Measurements from ENCODE around the gene ATG4D. TPM values are rescaled to one million over a fixed set of nuclear protein-coding genes. Genes with fewer than 3 reads are reported as not detected.
A peak's percentile ranks its signal among the peaks of the same experiment; 100 is the strongest.

Gene ATG4D
- total RNA-seq, result 10 to 100 TPM; 21.0 to 67.4 TPM

DNA sequence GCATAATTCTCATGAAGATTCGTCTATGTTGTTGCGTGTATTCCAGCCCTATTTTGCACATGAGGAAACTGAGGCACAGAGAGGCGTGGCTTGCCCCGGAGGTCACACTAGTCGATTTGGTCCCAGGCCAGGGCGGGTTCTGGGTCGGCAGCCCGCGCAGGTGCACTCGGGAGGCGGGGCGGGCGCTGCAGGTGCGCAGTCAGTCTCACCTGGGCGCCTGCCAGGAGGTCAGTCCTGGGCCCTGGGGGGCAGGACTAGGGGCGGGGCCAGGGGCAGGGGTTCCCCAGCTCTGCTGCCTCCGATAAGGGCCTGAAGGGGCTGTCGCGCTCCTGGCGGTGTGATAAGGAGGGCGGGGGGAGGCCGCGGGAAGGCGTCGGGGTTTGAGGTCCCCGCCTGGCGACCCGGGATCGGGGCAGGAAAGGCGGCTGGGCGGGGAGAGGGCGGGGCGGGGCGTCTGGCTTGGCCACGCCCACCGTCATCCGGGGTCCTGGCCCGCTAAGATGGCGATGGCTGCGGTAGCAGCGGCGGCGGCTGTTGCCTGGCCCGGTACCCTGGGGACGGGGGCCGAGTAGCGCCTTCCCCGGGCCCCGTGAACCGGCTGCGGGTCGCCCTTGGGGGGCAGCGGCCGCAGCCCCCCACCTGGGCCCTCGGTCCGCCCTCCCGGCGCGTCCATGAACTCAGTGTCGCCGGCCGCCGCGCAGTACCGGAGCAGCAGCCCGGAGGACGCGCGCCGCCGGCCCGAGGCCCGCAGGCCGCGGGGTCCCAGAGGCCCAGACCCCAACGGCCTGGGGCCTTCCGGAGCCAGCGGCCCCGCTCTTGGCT is at the start of gene ATG4D:
Gene ATG4D, plus strand, starts transcription at position 485 of the 822 bp plus-strand sequence. Its CDS starts 187 bp downstream, at position 672.
- Mint-ChIP-seq H3K36me3 (peaks cover 0 to 8% of the 10 kb centered on the region in 2 donors), H3K9me3 (no peaks in the 10 kb centered on the region), H3K27ac (peak within 1 kb of the TSS; percentile 92 to 98)
- DNase-seq (ENCODE audit: low spot score in 2 of 2), result peak; percentile 80 to 81
- ATAC-seq, result peak; percentile 86 to 90

GRCh38 chr19:10497371-10497770 is 46.3 kb upstream of the ATG4D start:
- Mint-ChIP-seq H3K27ac (no peak overlapping the region), H3K36me3 (peaks cover 23 to 24% of the 10 kb centered on the region in 2 donors), H3K9me3 (no peaks in the 10 kb centered on the region)
- ATAC-seq (no peak), DNase-seq (ENCODE audit: low spot score in 2 of 2) (no peak)

DNA sequence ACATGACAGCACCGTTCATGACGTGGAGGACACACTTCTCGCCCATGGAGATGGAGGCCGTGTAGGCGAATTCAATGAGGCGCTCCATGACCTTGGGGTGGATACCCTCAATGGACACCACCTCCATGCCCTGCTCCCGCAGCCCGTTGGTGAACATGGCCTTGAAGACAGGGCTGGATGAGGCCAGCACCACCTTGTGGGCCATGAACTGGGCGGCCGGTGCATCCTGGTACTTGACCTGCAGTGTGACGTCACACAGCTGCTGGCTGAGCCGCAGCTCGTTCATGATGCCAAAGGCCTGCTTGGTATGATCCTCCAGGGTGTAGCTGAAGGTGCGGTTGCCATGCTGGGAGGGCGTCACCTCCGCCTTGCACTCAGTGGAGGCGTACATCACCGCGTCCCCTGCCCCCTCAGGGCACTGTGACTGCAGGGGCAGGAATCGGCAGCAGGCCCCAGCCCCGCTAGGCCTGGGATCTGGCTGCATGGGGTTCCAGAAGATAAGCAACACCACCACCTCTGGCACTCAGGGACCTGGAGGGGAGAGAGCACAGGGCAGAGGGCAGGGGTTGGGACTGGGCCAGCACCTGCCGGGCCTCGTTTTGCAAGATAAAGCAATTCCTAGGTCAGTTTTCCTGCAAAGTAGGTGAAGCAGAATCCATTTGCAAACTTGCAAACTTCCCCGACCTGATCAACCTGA is 44.0 kb upstream of the ATG4D start:
- Mint-ChIP-seq H3K9me3 (no peaks in the 10 kb centered on the region), H3K36me3 (peaks cover 19 to 23% of the 10 kb centered on the region in 2 donors), H3K27ac (peak overlapping the region in 1 of 2 donors; percentile 97)
- no peak for DNase-seq (ENCODE audit: low spot score in 2 of 2)
- ATAC-seq, result no peak

GRCh38 chr19:10500247-10500592 is 43.5 kb upstream of the ATG4D start:
- ATAC-seq (no peak), DNase-seq (ENCODE audit: low spot score in 2 of 2) (no peak)
- peaks cover 19 to 23% of the 10 kb centered on the region in 2 donors for H3K36me3 Mint-ChIP-seq
- H3K27ac Mint-ChIP-seq, result peak overlapping the region; percentile 56 to 97
- no peaks in the 10 kb centered on the region for H3K9me3 Mint-ChIP-seq

- ATAC-seq (peak; percentile 23 to 49), DNase-seq (ENCODE audit: low spot score in 2 of 2) (peak; percentile 43 to 77)
- Mint-ChIP-seq H3K27ac (peak overlapping the region; percentile 93 to 97), H3K9me3 (no peaks in the 10 kb centered on the region), H3K36me3 (peaks cover 19 to 23% of the 10 kb centered on the region in 2 donors)
Observed at GRCh38 chr19:10501971-10502523, 41.7 kb upstream of the ATG4D start.

GRCh38 chr19:10502524-10503001 is 41.1 kb upstream of the ATG4D start:
- peaks cover 19 to 23% of the 10 kb centered on the region in 2 donors for H3K36me3 Mint-ChIP-seq
- peak; percentile 91 to 92 for ATAC-seq
- H3K27ac Mint-ChIP-seq, result peak overlapping the region; percentile 36 to 97
- peak; percentile 91 to 95 for DNase-seq (ENCODE audit: low spot score in 2 of 2)
- H3K9me3 Mint-ChIP-seq, result no peaks in the 10 kb centered on the region

- H3K9me3 Mint-ChIP-seq, result no peaks in the 10 kb centered on the region
- peaks cover 19 to 23% of the 10 kb centered on the region in 2 donors for H3K36me3 Mint-ChIP-seq
- no peak for ATAC-seq
- peak in 1 of 2 donors; percentile 55 for DNase-seq (ENCODE audit: low spot score in 2 of 2)
- peak within 1 kb of the TSS; percentile 96 to 97 for H3K27ac Mint-ChIP-seq
Observed at GRCh38 chr19:10503002-10503789, 40.5 kb upstream of the ATG4D start, which contains the start of gene KEAP1. TSS of gene KEAP1 (minus strand) at chr19:10503356. CDS start at chr19:10500033, 3,323 bp downstream.

DNA sequence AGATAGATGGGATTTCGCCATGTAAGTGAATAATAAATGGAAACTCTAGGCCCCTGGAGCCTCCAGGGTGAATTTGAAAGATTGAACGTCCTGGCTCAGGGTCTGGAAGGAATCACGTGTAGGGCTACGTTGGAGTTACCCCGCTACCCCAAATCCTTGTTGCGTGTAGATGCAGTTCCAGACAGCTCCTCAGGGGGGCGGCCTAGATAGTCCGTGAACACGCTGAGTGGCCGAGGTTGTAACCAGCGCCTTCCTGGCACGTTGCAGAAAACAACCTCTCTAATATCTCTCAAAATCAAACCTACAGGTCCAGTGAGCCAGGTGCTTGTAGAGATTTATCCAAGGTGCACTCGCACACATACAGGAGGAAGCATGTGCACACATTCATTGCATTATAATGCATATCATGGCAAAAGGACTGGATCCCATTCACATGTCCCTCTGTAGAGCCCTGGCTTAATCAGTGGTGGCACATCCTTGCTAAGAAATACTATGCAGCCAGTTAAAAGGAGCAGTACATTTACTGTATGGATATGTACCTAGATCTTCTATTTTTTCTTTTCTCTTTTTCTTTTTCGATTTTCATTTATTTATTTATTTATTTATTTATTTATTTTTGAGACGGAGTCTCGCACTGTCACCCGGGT is 38.0 kb upstream of the ATG4D start:
- H3K9me3 Mint-ChIP-seq, result no peaks in the 10 kb centered on the region
- H3K36me3 Mint-ChIP-seq, result peaks cover 11 to 12% of the 10 kb centered on the region in 2 donors
- DNase-seq (ENCODE audit: low spot score in 2 of 2) (peak; percentile 74 to 90), ATAC-seq (peak; percentile 10 to 33)
- no peak overlapping the region for H3K27ac Mint-ChIP-seq

GRCh38 chr19:10508036-10508435 is 35.7 kb upstream of the ATG4D start:
- DNase-seq (ENCODE audit: low spot score in 2 of 2) (no peak), ATAC-seq (no peak)
- Mint-ChIP-seq H3K36me3 (no peaks in the 10 kb centered on the region), H3K9me3 (no peaks in the 10 kb centered on the region), H3K27ac (no peak overlapping the region)

GRCh38 chr19:10508707-10509106 is 35.0 kb upstream of the ATG4D start:
- ATAC-seq (peak; percentile 80 to 93), DNase-seq (ENCODE audit: low spot score in 2 of 2) (peak; percentile 39 to 80)
- H3K9me3 Mint-ChIP-seq, result no peaks in the 10 kb centered on the region
- H3K27ac Mint-ChIP-seq, result peak overlapping the region; percentile 89 to 94
- peaks cover 0 to 7% of the 10 kb centered on the region in 2 donors for H3K36me3 Mint-ChIP-seq

DNA sequence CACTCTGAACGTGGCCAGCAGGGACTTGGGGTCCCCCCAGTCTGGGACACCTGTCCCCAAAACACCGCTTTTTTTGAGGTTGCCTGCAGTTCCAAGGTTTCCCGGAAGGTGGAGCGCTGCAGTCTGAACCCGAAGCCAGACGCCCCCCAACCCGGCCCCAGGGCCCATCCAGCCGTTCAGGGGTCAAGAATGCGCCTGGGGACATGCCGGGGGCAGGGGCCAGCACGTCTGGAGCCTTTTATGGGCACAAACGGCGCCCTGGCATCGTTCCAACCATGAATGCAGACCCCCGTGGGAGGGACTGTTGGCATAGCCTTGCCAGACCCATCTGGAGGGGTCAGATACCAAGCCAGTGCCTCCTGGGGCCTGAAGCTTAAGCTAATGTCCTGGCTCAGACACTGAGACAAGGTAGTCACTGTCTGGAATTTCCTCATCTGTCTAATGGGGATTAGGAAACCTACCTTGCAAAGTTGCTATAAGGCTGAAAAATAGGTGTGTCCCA is 33.4 kb upstream of the ATG4D start:
- ATAC-seq, result no peak
- H3K9me3 Mint-ChIP-seq, result no peaks in the 10 kb centered on the region
- peaks cover 0 to 7% of the 10 kb centered on the region in 2 donors for H3K36me3 Mint-ChIP-seq
- DNase-seq (ENCODE audit: low spot score in 2 of 2), result peak; percentile 69 to 81
- H3K27ac Mint-ChIP-seq, result no peak overlapping the region

GRCh38 chr19:10513223-10513622 is 30.5 kb upstream of the ATG4D start:
- no peaks in the 10 kb centered on the region for H3K9me3 Mint-ChIP-seq
- H3K27ac Mint-ChIP-seq, result no peak overlapping the region

GRCh38 chr19:10514211-10515145 is 29.2 kb upstream of the ATG4D start:
- H3K36me3 Mint-ChIP-seq, result peaks cover 0 to 12% of the 10 kb centered on the region in 2 donors
- DNase-seq (ENCODE audit: low spot score in 2 of 2), result peak in 1 of 2 donors; percentile 63
- peak in 1 of 2 donors; percentile 72 for ATAC-seq

More at GRCh38 chr19:10513223-10513622, 30.5 kb upstream of the ATG4D start:
- ATAC-seq, result no peak
- DNase-seq (ENCODE audit: low spot score in 2 of 2), result no peak
- peaks cover 0 to 12% of the 10 kb centered on the region in 2 donors for H3K36me3 Mint-ChIP-seq

DNA sequence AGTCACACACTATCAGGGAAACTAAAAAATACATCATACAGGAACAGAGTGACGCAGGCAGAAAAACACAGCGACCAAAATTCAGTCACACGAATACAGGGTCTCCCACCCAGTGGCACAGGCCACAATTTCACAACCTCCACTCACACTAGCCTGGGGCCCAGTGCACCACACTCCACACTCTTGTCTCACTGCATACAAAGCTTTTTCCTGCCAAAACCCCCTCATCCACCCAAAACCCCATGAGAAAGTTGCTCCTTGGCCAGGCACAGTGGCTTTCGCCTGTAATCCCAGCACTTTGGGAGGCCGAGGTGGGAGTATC is 27.7 kb upstream of the ATG4D start:
- Mint-ChIP-seq H3K36me3 (peaks cover 0 to 12% of the 10 kb centered on the region in 2 donors), H3K9me3 (no peaks in the 10 kb centered on the region), H3K27ac (no peak overlapping the region)
- ATAC-seq (no peak), DNase-seq (ENCODE audit: low spot score in 2 of 2) (no peak)

More at GRCh38 chr19:10514211-10515145, 29.2 kb upstream of the ATG4D start:
- H3K9me3 Mint-ChIP-seq, result no peaks in the 10 kb centered on the region
- H3K27ac Mint-ChIP-seq, result no peak overlapping the region

Data from activated naive CD4-positive, alpha-beta T cell treated with anti-CD3 and anti-CD28 coated beads, Interleukin-2, amount 50 U/mL, for 72 hours (primary cell).